Right hindlimb (tissue), 1 donor: ENCODE measurements around the gene LCP2.
"Not testable (repeated sequence)": the region's sequence is repeated elsewhere in the genome, so short reads cannot be mapped to it uniquely, and the experiment has no call there.

Experiments
- DNase-seq: peaks from one replicate; pipeline ENCODE4 v3.0.0-alpha.2; 2018

The LCP2 gene

GRCh38 chr5:170270293-170271069, 27.1 kb downstream of the LCP2 start:
- DNase-seq: no peak

GRCh38 chr5:170269579-170269978, 28.0 kb downstream of the LCP2 start:
- DNase-seq: no peak

GRCh38 chr5:170268884-170269283, 28.7 kb downstream of the LCP2 start:
- DNase-seq: no peak

- no peak for DNase-seq
These were observed 29.4 kb downstream of the LCP2 start for GRCh38 chr5:170268153-170268689.

GRCh38 chr5:170267431-170268152, 30.0 kb downstream of the LCP2 start:
- peak; percentile 76 for DNase-seq

GRCh38 chr5:170266570-170267381, 30.8 kb downstream of the LCP2 start:
- no peak for DNase-seq

GRCh38 chr5:170265522-170265921, 32.1 kb downstream of the LCP2 start:
- peak; percentile 86 for DNase-seq

- no peak for DNase-seq
These were observed 33.7 kb downstream of the LCP2 start for GRCh38 chr5:170263906-170264305.

GRCh38 chr5:170262061-170263045, 35.2 kb downstream of the LCP2 start:
- no peak for DNase-seq

GRCh38 chr5:170261528-170262043, 36.0 kb downstream of the LCP2 start:
- DNase-seq: no peak

GRCh38 chr5:170257370-170257769, 40.2 kb downstream of the LCP2 start:
- DNase-seq: no peak

GRCh38 chr5:170256571-170256970, 41.0 kb downstream of the LCP2 start:
- no peak for DNase-seq

GRCh38 chr5:170254056-170254455, 43.5 kb downstream of the LCP2 start:
- no peak for DNase-seq

GRCh38 chr5:170252720-170253350, 44.7 kb downstream of the LCP2 start:
- DNase-seq: no peak

- DNase-seq: no peak
These were observed 45.5 kb downstream of the LCP2 start for GRCh38 chr5:170252109-170252508.

- no peak for DNase-seq
These were observed 46.1 kb downstream of the LCP2 start for GRCh38 chr5:170251462-170251861.

GRCh38 chr5:170250810-170251317, 46.7 kb downstream of the LCP2 start:
- no peak for DNase-seq

GRCh38 chr5:170249355-170249754, 48.2 kb downstream of the LCP2 start:
- no peak for DNase-seq

- DNase-seq: not testable (repeated sequence)
These were observed 48.7 kb downstream of the LCP2 start for GRCh38 chr5:170248931-170249227.

GRCh38 chr5:170248172-170248930, 49.2 kb downstream of the LCP2 start:
- DNase-seq: no peak
